ENCODE results near the gene MGAT4A.

- TF ChIP-seq CTCF (IDR thresholded peaks at IDR 0.05; ENCODE audit: insufficient read depth, low read depth, low read length) (no peak), EZH2 (IDR thresholded peaks at IDR 0.05; ENCODE audit: insufficient read depth, low read length) (no peak)
Measured at GRCh38 chr2:98706591-98706990, 24.3 kb downstream of the MGAT4A start.

Measured in astrocyte (in vitro differentiated cells and primary cell).